CD14-positive monocyte (primary cell): Measurements from ENCODE around the gene KCNN4. TPM values are rescaled to one million over a fixed set of nuclear protein-coding genes. Genes with fewer than 3 reads are reported as not detected.

Experiments used
- DNase-seq, 3 donors: peaks; one replicate each; pipeline ENCODE4 v3.0.0-alpha.2; 2011 to 2022
- H2AFZ ChIP-seq: 2 replicates; pipeline ENCODE4 v1.6.0; 2012; ENCODE audit warnings: mild to moderate bottlenecking, low read depth, low read length, inconsistent platforms; ENCODE audit not compliant: insufficient read depth, poor library complexity, severe bottlenecking
- H3K27ac ChIP-seq, 2 donors: 1 replicate in 1 of 2; 2 replicates in 1 of 2; pipeline ENCODE4 v1.5.1; 2012 to 2013; ENCODE audit warnings: low read length in 2 of 2, control low read depth in 1 of 2, inconsistent platforms in 1 of 2, low read depth in 1 of 2, mild to moderate bottlenecking in 1 of 2
- H3K27me3 ChIP-seq, 2 donors: one replicate each; pipeline versions ENCODE4 v1.6.0 to v1.6.1; 2011 to 2013; ENCODE audit warnings: low read length in 2 of 2; ENCODE audit not compliant: control insufficient read depth in 2 of 2, insufficient read depth in 2 of 2
- H3K36me3 ChIP-seq, 2 donors: replicated peaks in 1 of 2; 1 replicate in 1 of 2; 2 replicates in 1 of 2; pipeline versions ENCODE4 v1.5.1 to v1.6.1; 2012 to 2013; ENCODE audit warnings: low read length in 2 of 2, control low read depth in 1 of 2, inconsistent platforms in 1 of 2, mild to moderate bottlenecking in 1 of 2; ENCODE audit not compliant: insufficient read depth in 2 of 2, control insufficient read depth in 1 of 2
- H3K4me1 ChIP-seq, 2 donors: 1 replicate in 1 of 2; 2 replicates in 1 of 2; pipeline versions ENCODE4 v1.5.1 to v1.6.1; 2012 to 2013; ENCODE audit warnings: low read length in 2 of 2, control low read depth in 1 of 2, inconsistent platforms in 1 of 2, mild to moderate bottlenecking in 1 of 2, moderate library complexity in 1 of 2; ENCODE audit not compliant: insufficient read depth in 2 of 2, control insufficient read depth in 1 of 2
- H3K4me2 ChIP-seq: replicated peaks from 2 replicates; pipeline ENCODE3; 2012; ENCODE audit warnings: low read length, moderate library complexity, mild to moderate bottlenecking; ENCODE audit not compliant: poor library complexity, severe bottlenecking; ENCODE audit errors: extremely low read depth
- H3K4me3 ChIP-seq, 3 experiments: fragments of 200-600 bp in 1 of 3; sonication (generic) in 1 of 3; replicated peaks in 1 of 3; 1 replicate in 2 of 3; 2 replicates in 1 of 3; pipeline ENCODE4 v1.5.1; 2011 to 2013; ENCODE audit warnings: low read length in 3 of 3, mild to moderate bottlenecking in 3 of 3, control low read depth in 2 of 3, low read depth in 2 of 3, inconsistent platforms in 1 of 3, moderate library complexity in 1 of 3
- H3K79me2 ChIP-seq: 2 replicates; pipeline ENCODE4 v1.6.0; 2012; ENCODE audit warnings: mild to moderate bottlenecking, control low read depth, inconsistent platforms, low read length, moderate library complexity; ENCODE audit not compliant: insufficient read depth
- H3K9ac ChIP-seq: 2 replicates; pipeline ENCODE4 v1.6.0; 2017; ENCODE audit warnings: low read length, mild to moderate bottlenecking; ENCODE audit not compliant: insufficient read depth, poor library complexity, severe bottlenecking
- H3K9me3 ChIP-seq, 2 donors: replicated peaks in 1 of 2; 1 replicate in 1 of 2; 2 replicates in 1 of 2; pipeline versions ENCODE4 v1.5.1 to v1.6.1; 2012 to 2013; ENCODE audit warnings: low read length in 2 of 2, control low read depth in 1 of 2; ENCODE audit not compliant: control insufficient read depth in 1 of 2, insufficient read depth in 1 of 2
- H4K20me1 ChIP-seq: 2 replicates; pipeline ENCODE4 v1.6.0; 2012; ENCODE audit warnings: mild to moderate bottlenecking, low read length, control low read depth, moderate library complexity; ENCODE audit not compliant: insufficient read depth
- H3K27ac Mint-ChIP-seq, 7 donors: one replicate each; pipeline ENCODE4 v1.8.0; 2020; ENCODE audit warnings: mild to moderate bottlenecking in 7 of 7, mixed read lengths in 7 of 7, moderate library complexity in 6 of 7, inconsistent platforms in 2 of 7
- H3K27me3 Mint-ChIP-seq, 3 donors: one replicate each; pipeline ENCODE4 v1.8.0; 2021 to 2022; ENCODE audit warnings: low read depth in 3 of 3, mild to moderate bottlenecking in 3 of 3, mixed read lengths in 3 of 3, moderate library complexity in 3 of 3, inconsistent platforms in 1 of 3
- H3K36me3 Mint-ChIP-seq, 2 donors: one replicate each; pipeline ENCODE4 v1.8.0; 2020; ENCODE audit warnings: mixed read lengths in 2 of 2, inconsistent platforms in 1 of 2, mild to moderate bottlenecking in 1 of 2
- H3K4me1 Mint-ChIP-seq: one replicate; pipeline ENCODE4 v1.8.0; 2020; ENCODE audit warnings: mild to moderate bottlenecking, mixed read lengths
- H3K4me3 Mint-ChIP-seq, 2 donors: one replicate each; pipeline ENCODE4 v1.8.0; 2020; ENCODE audit warnings: mild to moderate bottlenecking in 2 of 2, mixed read lengths in 2 of 2, moderate library complexity in 1 of 2
- H3K9me3 Mint-ChIP-seq, 7 donors: one replicate each; pipeline ENCODE4 v1.8.0; 2020 to 2022; ENCODE audit warnings: mixed read lengths in 7 of 7, mild to moderate bottlenecking in 6 of 7, moderate library complexity in 6 of 7, inconsistent platforms in 2 of 7
- CTCF ChIP-seq: fragments of 200-600 bp; IDR thresholded peaks from one replicate; pipeline ENCODE4 v1.8.0; 2022; ENCODE audit warnings: antibody characterized with exemption, mild to moderate bottlenecking
- WGBS: methylation state at CpG from one replicate; pipeline ENCODE4 v1.1.5; 2013; ENCODE audit warnings: missing lambda C conversion rate; ENCODE audit not compliant: insufficient coverage; 5-methylcytosine and 5-hydroxymethylcytosine counted together
- intact Hi-C, 2 donors: fragments of 100-400 bp; cut with micrococcal nuclease; formaldehyde crosslinking; loops; one replicate each; pipeline versions ENCODE4 v1.15.0 to v1.15.1; 2023
- polyA plus RNA-seq, 3 donors: library from polyadenylated mRNA; depleted of rRNA in 1 of 3; unstranded in 2 of 3; stranded (reverse) in 1 of 3; fragments of 300-500 nt in 2 of 3; fragments of >200 nt in 1 of 3; fragmentation: Illumina TruSeq in 2 of 3; gene quantifications; 1 replicate in 2 of 3; 2 replicates in 1 of 3; pipeline ENCODE4 v1.2.3, GENCODE V29; 2012 to 2021

The KCNN4 gene
- polyA plus RNA-seq, 3 donors = 12.9 to 70.4 (median 17.1) TPM

DNA sequence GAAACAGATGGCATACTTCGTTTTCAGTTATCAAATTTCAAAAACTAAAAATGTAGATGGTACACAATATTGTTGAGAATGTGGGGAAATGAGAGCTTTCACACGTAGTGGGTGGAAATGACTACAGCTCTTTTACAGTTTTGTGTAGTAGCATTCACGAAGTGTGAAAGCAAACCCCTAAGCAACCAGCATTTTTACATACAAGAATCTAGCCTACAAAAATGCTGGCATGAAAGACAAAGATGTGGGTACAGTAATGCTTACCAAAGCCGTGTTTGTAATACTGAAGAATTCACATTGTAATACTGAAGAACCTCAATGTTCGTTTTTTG lies 40.1 kb upstream of the KCNN4 start:
- no peak overlapping the region for H3K9ac ChIP-seq
- Mint-ChIP-seq H3K4me3 (peak overlapping the region; percentile 77 to 95), H3K27me3 (peaks cover 32 to 51% (median 35%) of the 10 kb centered on the region in 3 donors), H3K36me3 (peaks cover 5% of the 10 kb centered on the region in 2 donors), H3K27ac (no peak overlapping the region), H3K4me1 (peaks cover 10% of the 10 kb centered on the region), H3K9me3 (peaks cover 16 to 38% (median 27%) of the 10 kb centered on the region in 7 donors)
- H3K27ac ChIP-seq = no peak overlapping the region
- H2AFZ ChIP-seq = peak overlapping the region; percentile 69
- DNase-seq = no peak
- no CpG with 5 or more reads among the region's 5 CpGs for whole genome bisulfite sequencing
- H4K20me1 ChIP-seq = no peaks in the 10 kb centered on the region
- H3K4me3 ChIP-seq = peak overlapping the region in 2 of 3 experiments; percentile 27 to 63
- no peak for TF ChIP-seq CTCF
- H3K9me3 ChIP-seq = peaks cover 10 to 20% of the 10 kb centered on the region in 2 donors
- no peaks in the 10 kb centered on the region for H3K79me2 ChIP-seq
- H3K27me3 ChIP-seq = peaks cover 30 to 35% of the 10 kb centered on the region in 2 donors
- H3K36me3 ChIP-seq = no peaks in the 10 kb centered on the region
- H3K4me1 ChIP-seq = peaks cover 9% of the 10 kb centered on the region in 2 donors
- intact Hi-C loops = loop anchor here (10.0 kb wide), 3 partner anchors 114 to 274 kb away; partner anchors contain the start of genes ZNF224 (in 1 of the 2), ZNF284 (in 1 of the 2) and ZNF45 (in 1 of the 2)
- H3K4me2 ChIP-seq = peak overlapping the region; percentile 63

GRCh38 chr19:43820098-43820883 lies 39.5 kb upstream of the KCNN4 start:
- no peak for TF ChIP-seq CTCF
- Mint-ChIP-seq H3K27me3 (peaks cover 29 to 51% (median 34%) of the 10 kb centered on the region in 3 donors), H3K4me1 (peaks cover 10% of the 10 kb centered on the region), H3K27ac (peak overlapping the region in 1 of 7 donors; percentile 52), H3K36me3 (peaks cover 5% of the 10 kb centered on the region in 2 donors), H3K9me3 (peaks cover 16 to 35% (median 23%) of the 10 kb centered on the region in 7 donors), H3K4me3 (peak overlapping the region; percentile 77 to 95)
- peak overlapping the region; percentile 69 for H2AFZ ChIP-seq
- no peaks in the 10 kb centered on the region for H3K36me3 ChIP-seq
- intact Hi-C loops = loop anchor here (10.0 kb wide), 3 partner anchors 115 to 275 kb away; partner anchors contain the start of genes ZNF224 (in 1 of the 2), ZNF284 (in 1 of the 2) and ZNF45 (in 1 of the 2)
- 18% methylated on average over 43 of the region's 48 CpGs for WGBS
- H3K9me3 ChIP-seq = peaks cover 10 to 20% of the 10 kb centered on the region in 2 donors
- H3K4me1 ChIP-seq = peaks cover 9% of the 10 kb centered on the region in 2 donors
- H3K27me3 ChIP-seq = peaks cover 30 to 35% of the 10 kb centered on the region in 2 donors
- peak overlapping the region in 2 of 3 experiments; percentile 27 to 63 for H3K4me3 ChIP-seq
- no peak overlapping the region for H3K9ac ChIP-seq
- no peak overlapping the region for H3K27ac ChIP-seq
- H4K20me1 ChIP-seq = no peaks in the 10 kb centered on the region
- no peaks in the 10 kb centered on the region for H3K79me2 ChIP-seq
- peak in 2 of 3 donors; percentile 10 to 51 for DNase-seq
- H3K4me2 ChIP-seq = peak overlapping the region; percentile 63
